Umbilical cord (tissue), 2 donors: ENCODE data around the gene UNC13B. TPM values are rescaled to one million over a fixed set of nuclear protein-coding genes. Genes with fewer than 3 reads are reported as not detected.
"Not testable (repeated sequence)": the region's sequence is repeated elsewhere in the genome, so short reads cannot be mapped to it uniquely, and the experiment has no call there.

Experiments used
- DNase-seq: peaks from one replicate; pipeline ENCODE4 v3.0.0-alpha.2; 2015; ENCODE audit warnings: low spot score
- total RNA-seq: library from RNA; depleted of rRNA; stranded (reverse); fragments of >200 nt; gene quantifications from one replicate; pipeline ENCODE4 v1.2.3, GENCODE V29; 2014; ENCODE audit warnings: low replicate concordance; ENCODE audit not compliant: insufficient read depth

UNC13B gene
- total RNA-seq, 1 donor from 2014 or later, result 12.0 TPM

DNA sequence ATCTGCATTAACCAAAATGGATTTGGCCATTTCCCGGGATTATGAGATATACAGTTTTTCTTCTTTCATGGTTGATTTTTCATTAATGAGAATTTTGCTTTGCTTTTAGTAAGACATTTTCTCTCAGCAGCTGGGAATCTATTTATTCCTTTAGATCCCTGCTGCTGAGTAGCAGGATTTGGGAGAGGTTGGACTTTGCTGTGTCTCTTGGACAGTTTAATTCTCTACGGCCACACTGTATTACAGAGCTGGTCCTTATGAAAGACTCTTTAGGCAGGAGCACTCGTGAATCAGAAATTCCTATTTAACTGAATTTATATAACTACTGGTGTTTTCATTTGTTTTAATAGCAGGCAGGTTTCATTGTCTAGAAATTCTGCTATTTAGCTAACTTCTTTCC, 1.6 kb downstream of the UNC13B start:
- no peak for DNase-seq

GRCh38 chr9:35164711-35165110, 2.9 kb downstream of the UNC13B start:
- no peak for DNase-seq

DNA sequence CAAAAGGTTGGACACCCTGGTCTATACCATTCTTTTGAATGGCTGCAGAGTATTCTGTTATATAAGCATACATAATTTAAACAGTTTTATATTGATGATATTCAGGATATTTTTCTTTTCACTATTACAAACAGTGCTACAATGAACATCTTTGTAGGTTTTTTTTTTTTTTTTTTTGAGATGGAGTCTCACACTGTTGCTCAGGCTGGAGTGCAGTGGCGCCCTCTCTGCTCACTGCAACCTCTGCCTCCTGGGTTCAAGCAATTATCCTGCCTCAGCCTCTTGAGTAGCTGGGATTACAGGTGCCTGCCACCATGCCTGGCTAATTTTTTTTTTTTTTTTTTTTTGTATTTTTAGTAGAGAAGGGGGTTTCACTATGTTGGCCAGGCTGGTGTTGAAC, 5.6 kb downstream of the UNC13B start:
- DNase-seq, result not testable (repeated sequence)

DNA sequence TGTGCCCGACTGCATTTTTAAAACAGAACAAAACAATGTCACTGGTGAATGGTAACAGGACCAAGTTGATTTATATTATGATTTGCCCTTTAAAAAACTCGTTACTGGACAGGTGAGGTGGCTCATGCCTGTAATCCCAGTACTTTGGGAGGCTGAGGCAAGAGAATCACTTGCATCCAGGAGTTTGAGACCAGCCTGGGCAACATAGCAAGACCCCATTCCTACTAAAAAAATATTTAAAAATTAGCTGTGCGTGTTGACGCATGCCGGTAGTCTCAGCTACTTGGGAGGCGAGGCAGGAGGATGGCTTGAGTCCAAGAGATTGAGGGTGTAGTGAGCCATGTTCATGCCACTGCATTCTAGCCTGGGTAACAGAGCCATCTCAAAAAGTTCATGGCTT, 7.2 kb downstream of the UNC13B start:
- DNase-seq, result no peak

- DNase-seq, result no peak
Measured at GRCh38 chr9:35172878-35173277, 11.1 kb downstream of the UNC13B start.

- DNase-seq, result no peak
Measured at GRCh38 chr9:35177520-35177919, 15.7 kb downstream of the UNC13B start.

DNA sequence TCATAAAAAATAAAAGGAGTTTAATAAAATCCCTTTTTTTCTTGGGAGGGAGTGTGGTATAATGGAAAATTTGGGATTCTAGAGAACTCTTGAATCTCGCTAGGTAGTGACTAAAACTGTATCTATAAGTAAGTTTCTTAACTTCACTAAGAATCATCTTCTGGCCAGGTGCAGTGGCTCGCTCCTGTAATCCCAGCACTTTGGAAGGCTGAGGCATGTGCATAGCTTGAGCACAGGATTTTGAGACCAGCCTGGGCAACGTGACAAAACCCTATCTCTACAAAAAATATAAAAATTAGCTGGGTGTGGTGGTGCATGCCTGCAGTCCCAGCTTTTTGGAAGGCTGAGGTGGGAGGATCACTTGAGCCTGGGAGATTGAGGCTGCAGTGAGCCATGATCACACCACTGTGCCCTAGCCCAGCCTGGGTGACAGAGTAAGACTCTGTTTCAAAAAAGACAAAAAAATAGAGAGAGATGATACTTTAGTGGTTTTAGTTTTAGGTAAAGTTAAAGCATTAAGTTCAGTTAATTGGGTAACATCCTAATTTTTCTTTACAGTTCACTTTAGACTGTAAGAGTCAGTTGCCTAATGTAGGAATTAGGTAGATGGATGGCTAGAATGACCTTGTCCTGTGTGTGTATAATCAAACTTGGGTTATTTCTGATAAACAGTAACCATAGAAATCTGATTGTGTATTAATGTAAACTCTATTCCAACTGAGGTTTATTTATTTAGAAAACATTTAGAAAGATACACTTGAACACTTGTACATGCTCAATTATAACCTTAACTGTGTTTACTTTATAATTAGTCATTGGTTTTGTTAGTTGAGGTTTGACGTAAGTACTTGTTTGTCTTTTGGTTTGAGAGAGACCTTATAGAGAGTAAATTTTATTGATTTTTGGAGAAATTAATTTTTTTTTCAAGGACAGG, 17.8 kb downstream of the UNC13B start:
- no peak for DNase-seq

- DNase-seq, result no peak
Measured at GRCh38 chr9:35180801-35181200, 19.0 kb downstream of the UNC13B start.

DNA sequence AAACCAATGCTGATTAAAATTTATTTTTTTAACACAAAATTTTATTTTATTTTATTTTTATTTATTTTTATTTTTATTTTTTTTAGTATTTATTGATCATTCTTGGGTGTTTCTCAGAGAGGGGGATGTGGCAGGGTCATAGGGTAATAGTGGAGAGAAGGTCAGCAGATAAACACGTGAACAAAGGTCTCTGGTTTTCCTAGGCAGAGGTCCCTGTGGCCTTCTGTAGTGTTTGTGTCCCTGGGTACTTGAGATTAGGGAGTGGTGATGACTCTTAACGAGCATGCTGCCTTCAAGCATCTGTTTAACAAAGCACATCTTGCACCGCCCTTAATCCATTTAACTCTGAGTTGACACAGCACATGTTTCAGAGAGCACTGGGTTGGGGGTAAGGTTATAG, 20.6 kb downstream of the UNC13B start:
- DNase-seq, result not testable (repeated sequence)

- DNase-seq, result not testable (repeated sequence)
Measured at GRCh38 chr9:35182996-35183754, 21.4 kb downstream of the UNC13B start.

DNA sequence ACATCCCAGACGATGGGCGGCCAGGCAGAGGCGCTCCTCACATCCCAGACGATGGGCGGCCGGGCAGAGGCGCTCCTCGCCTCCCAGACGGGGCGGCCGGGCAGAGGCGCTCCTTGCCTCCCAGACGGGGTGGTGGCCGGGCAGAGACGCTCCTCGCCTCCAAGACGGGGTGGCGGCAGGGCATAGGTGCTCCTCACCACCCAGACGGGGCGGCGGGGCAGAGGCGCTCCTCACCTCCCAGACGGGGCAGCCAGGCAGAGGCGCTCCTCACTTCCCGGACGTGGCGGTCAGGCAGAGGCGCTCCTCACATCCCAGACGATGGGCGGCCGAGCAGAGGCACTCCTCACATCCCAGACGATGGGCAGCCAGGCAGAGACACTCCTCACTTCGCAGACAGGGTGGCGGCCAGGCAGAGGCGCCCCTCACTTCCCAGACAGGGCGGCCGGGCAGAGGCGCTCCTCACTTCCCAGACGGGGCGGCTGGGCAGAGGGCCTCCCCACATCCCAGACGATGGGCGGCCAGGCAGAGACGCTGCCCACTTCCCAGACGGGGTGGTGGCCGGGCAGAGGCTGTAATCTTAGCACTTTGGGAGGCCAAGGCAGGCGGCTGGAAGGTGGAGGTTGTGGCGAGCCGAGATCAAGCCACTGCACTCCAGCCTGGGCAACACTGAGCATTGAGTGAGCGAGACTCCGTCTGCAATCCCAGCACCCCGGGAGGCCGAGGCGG, 22.1 kb downstream of the UNC13B start:
- DNase-seq, result not testable (repeated sequence)

- no peak for DNase-seq
Measured at GRCh38 chr9:35186524-35186923, 24.7 kb downstream of the UNC13B start.

GRCh38 chr9:35190203-35190602, 28.4 kb downstream of the UNC13B start:
- DNase-seq, result no peak

GRCh38 chr9:35191105-35191504, 29.3 kb downstream of the UNC13B start:
- no peak for DNase-seq

DNA sequence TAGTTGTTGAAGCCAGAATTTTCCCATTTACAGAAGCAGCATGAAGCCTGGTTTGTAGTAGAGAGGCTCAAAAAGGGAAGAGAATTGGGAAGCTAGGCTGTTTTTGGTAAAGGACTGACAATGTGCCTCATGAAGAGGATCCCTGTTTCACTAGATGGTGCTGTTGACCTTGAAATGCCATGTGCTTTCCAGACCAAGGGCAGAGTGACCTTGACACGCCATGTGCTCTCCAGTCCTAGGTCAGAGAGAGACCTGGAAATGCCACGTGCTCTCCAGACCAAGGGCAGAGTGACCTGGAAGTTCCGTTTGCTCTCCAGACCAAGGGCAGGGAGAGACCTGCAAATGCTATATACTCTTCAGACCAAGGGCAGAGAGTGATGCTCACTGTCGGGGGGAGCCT, 32.0 kb downstream of the UNC13B start:
- DNase-seq, result no peak

- no peak for DNase-seq
Measured at GRCh38 chr9:35195683-35196082, 33.9 kb downstream of the UNC13B start.

DNA sequence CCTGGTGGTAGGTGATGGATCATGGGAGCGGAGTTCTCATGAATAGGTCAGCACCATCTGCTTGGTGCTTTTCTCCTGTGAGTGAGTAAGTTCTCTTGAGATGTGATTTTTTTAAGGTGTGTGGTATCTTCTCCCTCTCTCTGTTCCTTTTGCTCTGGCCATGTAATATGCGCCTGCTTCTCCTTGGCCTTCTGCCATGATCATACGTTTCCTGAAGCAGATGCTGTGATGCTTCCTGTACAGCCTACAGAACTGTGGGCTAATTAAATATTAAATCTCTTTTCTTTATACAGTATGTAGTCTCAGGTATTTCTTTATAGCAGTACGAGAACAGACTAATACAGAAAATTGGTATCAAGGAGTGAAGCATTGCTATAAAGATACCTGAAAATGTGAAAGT, 36.4 kb downstream of the UNC13B start:
- DNase-seq, result no peak

GRCh38 chr9:35203528-35203927, 41.7 kb downstream of the UNC13B start:
- DNase-seq, result no peak

- no peak for DNase-seq
Measured at GRCh38 chr9:35205340-35205739, 43.5 kb downstream of the UNC13B start.

DNA sequence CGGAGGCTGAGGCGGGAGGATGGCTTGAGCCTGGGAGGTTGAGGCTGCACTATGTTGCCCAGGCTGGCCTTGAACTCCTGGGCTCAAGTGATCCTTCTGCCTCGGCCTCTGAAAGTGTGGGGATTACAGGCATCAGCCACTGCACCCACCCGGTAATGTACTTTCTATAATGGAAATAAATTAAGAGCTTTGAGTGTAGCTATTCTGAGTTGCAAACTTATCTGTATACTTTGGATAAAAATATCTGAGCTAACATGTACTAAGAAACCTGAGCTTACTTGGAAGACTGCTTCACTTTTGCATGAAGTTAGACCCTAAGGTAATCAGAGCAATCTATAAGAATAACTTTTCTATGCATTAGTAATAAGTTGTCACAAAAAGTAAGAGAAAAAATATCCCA, 50.0 kb downstream of the UNC13B start:
- DNase-seq, result no peak

DNA sequence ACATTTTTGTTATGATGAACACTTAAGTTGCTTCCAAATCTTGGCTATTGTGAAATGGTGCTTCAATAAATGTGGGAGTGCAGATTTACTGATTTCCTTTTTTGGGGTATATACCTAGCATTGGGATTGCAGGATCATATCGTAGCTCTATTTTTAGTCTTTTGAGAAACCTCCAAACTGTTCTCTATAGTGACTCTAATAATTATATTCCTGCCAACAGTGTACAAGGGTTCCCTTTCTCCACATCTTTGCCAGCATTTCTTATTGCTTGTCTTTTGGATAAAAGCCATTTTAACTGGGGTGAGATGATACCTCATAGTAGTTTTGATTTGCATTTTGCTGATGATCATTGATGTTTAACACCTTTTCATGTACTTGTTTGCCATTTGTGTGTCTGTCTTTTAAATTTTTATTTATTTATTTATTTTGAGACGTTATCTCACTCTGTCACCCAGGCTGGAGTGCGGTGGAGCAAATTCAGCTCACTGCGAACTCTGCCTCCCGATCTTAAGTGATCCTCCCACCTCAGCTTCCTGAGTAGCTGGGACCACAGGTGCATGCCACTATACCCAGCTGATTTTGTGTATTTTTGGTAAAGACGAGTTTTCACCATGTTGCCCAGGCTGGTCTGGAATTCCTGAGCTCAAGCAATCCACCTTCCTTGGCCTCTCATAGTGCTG, 59.0 kb downstream of the UNC13B start:
- no peak for DNase-seq

DNA sequence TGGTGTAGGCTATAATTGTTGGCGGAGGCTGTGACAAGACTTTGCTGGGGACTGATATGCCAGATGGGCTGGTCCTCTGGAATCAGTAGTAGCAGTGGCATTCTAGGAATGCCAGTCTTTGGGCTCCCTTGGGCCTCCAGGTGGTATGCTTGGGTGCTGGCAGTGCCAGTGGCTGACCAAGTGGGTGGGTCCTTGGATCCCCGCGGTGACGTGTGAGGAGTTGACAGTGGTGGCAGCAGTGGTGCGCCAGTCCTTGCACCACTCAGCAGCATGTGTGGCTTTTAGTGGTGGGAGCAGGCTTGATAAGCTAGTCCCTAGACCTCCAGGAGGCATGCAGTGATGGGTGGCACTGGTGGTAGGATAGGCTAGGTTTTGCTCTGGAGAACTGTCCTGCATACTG, 63.9 kb downstream of the UNC13B start:
- DNase-seq, result no peak
